ENCODE data around the gene NBEAL2.
A peak's percentile ranks its signal among the peaks of the same experiment; 100 is the strongest.

The NBEAL2 gene

GRCh38 chr3:46935168-46935858, 44.2 kb upstream of the NBEAL2 start (continued):
- TF ChIP-seq ZBTB26 (tag by site-specific recombination; optimal IDR thresholded peaks at IDR 0.05) (no peak), ZNF830 (tag by site-specific recombination; IDR thresholded peaks at IDR 0.05; ENCODE audit: low read depth) (no peak), ZNF776 (tag by site-specific recombination; IDR thresholded peaks at IDR 0.05; ENCODE audit: borderline replicate concordance) (no peak), ZBTB20 (tag by site-specific recombination; IDR thresholded peaks at IDR 0.05) (no peak), OSR2 (tag by site-specific recombination; IDR thresholded peaks at IDR 0.05) (no peak), ZNF768 (tag by site-specific recombination; IDR thresholded peaks at IDR 0.05) (no peak), ZNF704 (tag by site-specific recombination; IDR thresholded peaks at IDR 0.05) (no peak), BCL11B (tag by site-specific recombination; IDR thresholded peaks at IDR 0.05; ENCODE audit: low read depth) (no peak), ZNF692 (tag by site-specific recombination; IDR thresholded peaks at IDR 0.05) (peak; percentile 85), ZNF707 (tag by site-specific recombination; IDR thresholded peaks at IDR 0.05) (no peak), AEBP2 (tag by site-specific recombination; IDR thresholded peaks at IDR 0.05; ENCODE audit: borderline replicate concordance) (no peak), ZSCAN23 (tag by site-specific recombination; IDR thresholded peaks at IDR 0.05) (0 out of 2 replicates have a peak, but pooled peaks have one; percentile 22), ZNF132 (tag by site-specific recombination; IDR thresholded peaks at IDR 0.05; ENCODE audit: borderline replicate concordance) (no peak), ZNF677 (tag by site-specific recombination; IDR thresholded peaks at IDR 0.05) (no peak), ZNF112 (tag by site-specific recombination; IDR thresholded peaks at IDR 0.05) (no peak), ZNF140 (tag by site-specific recombination; IDR thresholded peaks at IDR 0.05) (no peak), ZBTB21 (tag by site-specific recombination; IDR thresholded peaks at IDR 0.05) (no peak), ZNF639 (tag by site-specific recombination; IDR thresholded peaks at IDR 0.05) (no peak), ZNF23 (tag by site-specific recombination; IDR thresholded peaks at IDR 0.05; ENCODE audit: borderline replicate concordance) (no peak), ZNF133 (tag by site-specific recombination; IDR thresholded peaks at IDR 0.05) (no peak), ZBTB44 (tag by site-specific recombination; IDR thresholded peaks at IDR 0.05) (no peak), ZNF354C (tag by site-specific recombination; IDR thresholded peaks at IDR 0.05; ENCODE audit: borderline replicate concordance, low read depth) (no peak), EGR2 (tag by site-specific recombination; IDR thresholded peaks at IDR 0.05; ENCODE audit: low read depth) (0 out of 2 replicates have a peak, but pooled peaks have one; percentile 36), ZFP69B (tag by site-specific recombination; IDR thresholded peaks at IDR 0.05) (peak; percentile 82), ZNF2 (tag by site-specific recombination; IDR thresholded peaks at IDR 0.05) (no peak)
- TF ChIP-seq, protein P1, sequence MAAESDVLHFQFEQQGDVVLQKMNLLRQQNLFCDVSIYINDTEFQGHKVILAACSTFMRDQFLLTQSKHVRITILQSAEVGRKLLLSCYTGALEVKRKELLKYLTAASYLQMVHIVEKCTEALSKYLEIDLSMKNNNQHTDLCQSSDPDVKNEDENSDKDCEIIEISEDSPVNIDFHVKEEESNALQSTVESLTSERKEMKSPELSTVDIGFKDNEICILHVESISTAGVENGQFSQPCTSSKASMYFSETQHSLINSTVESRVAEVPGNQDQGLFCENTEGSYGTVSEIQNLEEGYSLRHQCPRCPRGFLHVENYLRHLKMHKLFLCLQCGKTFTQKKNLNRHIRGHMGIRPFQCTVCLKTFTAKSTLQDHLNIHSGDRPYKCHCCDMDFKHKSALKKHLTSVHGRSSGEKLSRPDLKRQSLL (tag by site-specific recombination; IDR thresholded peaks at IDR 0.05): no peak
- TF ChIP-seq, protein P2, sequence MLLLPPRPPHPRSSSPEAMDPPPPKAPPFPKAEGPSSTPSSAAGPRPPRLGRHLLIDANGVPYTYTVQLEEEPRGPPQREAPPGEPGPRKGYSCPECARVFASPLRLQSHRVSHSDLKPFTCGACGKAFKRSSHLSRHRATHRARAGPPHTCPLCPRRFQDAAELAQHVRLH (tag by site-specific recombination; IDR thresholded peaks at IDR 0.05): no peak
- TF ChIP-seq, protein P3, sequence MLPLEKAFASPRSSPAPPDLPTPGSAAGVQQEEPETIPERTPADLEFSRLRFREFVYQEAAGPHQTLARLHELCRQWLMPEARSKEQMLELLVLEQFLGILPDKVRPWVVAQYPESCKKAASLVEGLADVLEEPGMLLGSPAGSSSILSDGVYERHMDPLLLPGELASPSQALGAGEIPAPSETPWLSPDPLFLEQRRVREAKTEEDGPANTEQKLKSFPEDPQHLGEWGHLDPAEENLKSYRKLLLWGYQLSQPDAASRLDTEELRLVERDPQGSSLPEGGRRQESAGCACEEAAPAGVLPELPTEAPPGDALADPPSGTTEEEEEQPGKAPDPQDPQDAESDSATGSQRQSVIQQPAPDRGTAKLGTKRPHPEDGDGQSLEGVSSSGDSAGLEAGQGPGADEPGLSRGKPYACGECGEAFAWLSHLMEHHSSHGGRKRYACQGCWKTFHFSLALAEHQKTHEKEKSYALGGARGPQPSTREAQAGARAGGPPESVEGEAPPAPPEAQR (tag by site-specific recombination; IDR thresholded peaks at IDR 0.05): no peak

Data from HEK293 (cell line).